HepG2 (cell line): Measurements from ENCODE around the gene NKAIN4. TPM values are rescaled to one million over a fixed set of nuclear protein-coding genes. Genes with fewer than 3 reads are reported as not detected.
A peak's percentile ranks its signal among the peaks of the same experiment; 100 is the strongest.

ENCODE experiments used
- ATAC-seq: fragments of 200-7000 bp; cut with Tn5 transposase; 3 replicates; pipeline ENCODE4 v1.9.1; 2020; ENCODE audit warnings: mild to moderate bottlenecking, moderate library complexity
- BruUV-seq: library from RNA; stranded (reverse); fragments of 400-500 nt; replicated peaks from 2 replicates; lab custom pipeline; 2021; lab: Mats Ljungman, UMichigan
- CTCF ChIA-PET: fragments of 300-600 bp; formaldehyde crosslinking; extraction: SDS; loops from one replicate; lab custom pipeline; 2021; ENCODE audit warnings: low total read pairs, inconsistent platforms, low intra/inter-chr PET ratio; lab: Yijun Ruan, JAX
- POLR2A ChIA-PET: fragments of 350-600 bp; sonication (Branson Sonifier 250); formaldehyde crosslinking; loops from one replicate; lab custom pipeline; 2020; ENCODE audit warnings: antibody characterized with exemption, inconsistent platforms; lab: Yijun Ruan, JAX
- DNase-seq: peaks from one replicate; pipeline ENCODE4 v3.0.0-alpha.2; 2015; ENCODE audit warnings: low spot score
- FAIRE-seq: peaks from 3 replicates; lab custom pipeline; 2011; peaks lifted over from hg19 to GRCh38; lab: Jason Lieb, UNC
- H2AFZ ChIP-seq: one replicate; pipeline ENCODE4 v1.6.1; 2011; ENCODE audit warnings: low read length, inconsistent platforms
- H3K27ac ChIP-seq: fragments of 300-600 bp; 3 replicates; pipeline ENCODE4 v1.8.0; 2011; ENCODE audit warnings: mixed run types, mild to moderate bottlenecking, mixed read lengths, low read length, inconsistent platforms; ENCODE audit not compliant: insufficient read depth; ENCODE audit errors: extremely low read length
- H3K27me3 ChIP-seq, 2 experiments: fragments of 200-600 bp in 1 of 2; 2 replicates in 1 of 2; 3 replicates in 1 of 2; pipeline versions ENCODE4 v1.6.0 to v1.8.0; 2011; ENCODE audit warnings: low read length in 2 of 2, mild to moderate bottlenecking in 2 of 2, moderate library complexity in 2 of 2, inconsistent platforms in 1 of 2; ENCODE audit not compliant: insufficient read depth in 2 of 2, control insufficient read depth in 1 of 2
- H3K36me3 ChIP-seq, 2 experiments: fragments of 200-600 bp in 1 of 2; replicated peaks in 1 of 2; 2 replicates in 1 of 2; 3 replicates in 1 of 2; pipeline versions ENCODE4 v1.5.1 to v1.8.0; 2011; ENCODE audit warnings: low read length in 2 of 2, inconsistent platforms in 1 of 2; ENCODE audit not compliant: insufficient read depth in 2 of 2, control insufficient read depth in 1 of 2
- H3K4me1 ChIP-seq: 2 replicates; pipeline ENCODE4 v1.5.1; 2012; ENCODE audit warnings: low read length, inconsistent platforms; ENCODE audit not compliant: insufficient read depth
- H3K4me2 ChIP-seq: 2 replicates; pipeline ENCODE4 v1.6.0; 2011; ENCODE audit warnings: low read depth, low read length, inconsistent platforms
- H3K4me3 ChIP-seq, 3 experiments: fragments of 200-600 bp in 1 of 3; sonication (generic), shearing (Covaris generic) in 1 of 3; replicated peaks in 1 of 3; 2 replicates each; pipeline ENCODE4 v1.5.1; 2011 to 2016; ENCODE audit warnings: low read length in 3 of 3, inconsistent platforms in 2 of 3, low read depth in 2 of 3, mild to moderate bottlenecking in 2 of 3, control low read depth in 1 of 3, mixed read lengths in 1 of 3; ENCODE audit not compliant: insufficient read depth in 1 of 3
- H3K79me2 ChIP-seq: one replicate; pipeline ENCODE4 v1.6.1; 2011; ENCODE audit warnings: low read length, inconsistent platforms; ENCODE audit not compliant: insufficient read depth
- H3K9ac ChIP-seq: 2 replicates; pipeline ENCODE4 v1.6.0; 2011; ENCODE audit warnings: mild to moderate bottlenecking, low read depth, low read length, inconsistent platforms; ENCODE audit not compliant: insufficient read depth
- H3K9me3 ChIP-seq: 2 replicates; pipeline ENCODE4 v1.5.1; 2012; ENCODE audit warnings: mild to moderate bottlenecking, low read length
- H4K20me1 ChIP-seq: 2 replicates; pipeline ENCODE4 v1.6.0; 2011; ENCODE audit warnings: inconsistent platforms, mild to moderate bottlenecking, low read length, moderate library complexity; ENCODE audit not compliant: insufficient read depth
- ATM ChIP-seq: fragments of 450-650 bp; IDR thresholded peaks from 2 replicates; pipeline ENCODE4 v1.7.1; 2017; ENCODE audit warnings: mild to moderate bottlenecking, borderline replicate concordance
- GABPA ChIP-seq, 2 experiments: IDR thresholded peaks; 2 replicates each; pipeline ENCODE4 v1.6.1; 2011 to 2016; ENCODE audit warnings: low read depth in 2 of 2, low read length in 1 of 2, missing biosample characterization in 1 of 2, missing genetic modification characterization in 1 of 2
- MAZ ChIP-seq, 2 experiments: sonication (generic) in 1 of 2; formaldehyde crosslinking in 1 of 2; IDR thresholded peaks; 2 replicates each; pipeline versions ENCODE4 v1.5.0 to v1.6.1; 2012 to 2020; ENCODE audit warnings: low read depth in 2 of 2, mild to moderate bottlenecking in 2 of 2, borderline replicate concordance in 1 of 2, improper control_type of control experiment in 1 of 2, low read length in 1 of 2, missing genetic modification reagents in 1 of 2, moderate library complexity in 1 of 2
- NRL ChIP-seq: sonication (generic); formaldehyde crosslinking; IDR thresholded peaks from 2 replicates; pipeline ENCODE4 v1.5.0; 2020; ENCODE audit warnings: missing genetic modification reagents, mild to moderate bottlenecking, moderate library complexity, borderline replicate concordance
- PCBP1 ChIP-seq: fragments of 200-400 bp; formaldehyde crosslinking; IDR thresholded peaks from 2 replicates; pipeline ENCODE4 v1.6.1; 2017; ENCODE audit warnings: mild to moderate bottlenecking, low read depth, low read length, borderline replicate concordance
- RARA ChIP-seq: IDR thresholded peaks from 2 replicates; pipeline ENCODE4 v1.6.1; 2016; ENCODE audit warnings: missing genetic modification reagents, missing compliant biosample characterization
- SPEN ChIP-seq: sonication (generic); formaldehyde crosslinking; IDR thresholded peaks from 2 replicates; pipeline ENCODE4 v1.5.1; 2020; ENCODE audit warnings: low read depth, mild to moderate bottlenecking, missing genetic modification reagents
- TFE3 ChIP-seq: IDR thresholded peaks from 2 replicates; pipeline ENCODE4 v1.6.1; 2016
- YEATS2 ChIP-seq: sonication (generic); formaldehyde crosslinking; IDR thresholded peaks from 2 replicates; pipeline ENCODE4 v1.4.0; 2020; ENCODE audit warnings: missing genetic modification reagents, borderline replicate concordance
- ZBTB21 ChIP-seq: sonication (generic); formaldehyde crosslinking; IDR thresholded peaks from 2 replicates; pipeline ENCODE4 v1.4.0; 2020; ENCODE audit warnings: missing genetic modification reagents
- ZSCAN25 ChIP-seq: sonication (generic); formaldehyde crosslinking; IDR thresholded peaks from 2 replicates; pipeline ENCODE4 v1.8.0; 2022; ENCODE audit warnings: mild to moderate bottlenecking, missing genetic modification reagents
- WGBS: methylation state at CpG from one replicate; pipeline ENCODE4 v1.1.6; 2017; ENCODE audit warnings: low lambda C conversion rate; 5-methylcytosine and 5-hydroxymethylcytosine counted together
- in situ Hi-C: cut with HindIII; loops from 2 replicates; pipeline ENCODE4 v1.10.0; 2017; ENCODE audit warnings: low pct_unique_long_range_greater_than_20kb; ENCODE audit not compliant: extremely low pct_ligation_motif_present
- intact Hi-C: fragments of 100-400 bp; cut with micrococcal nuclease; formaldehyde crosslinking; loops from one replicate; pipeline ENCODE4 v1.10.0; 2022; ENCODE audit not compliant: unreplicated experiment
- polyA plus RNA-seq, 8 experiments: library from polyadenylated mRNA; depleted of rRNA in 3 of 8; stranded (reverse) in 7 of 8; unstranded in 1 of 8; fragments of >200 nt; fragmentation: Illumina TruSeq in 4 of 8; extraction: Trizol in 4 of 8; gene quantifications; 2 replicates each; pipeline versions ENCODE4 v1.2.1 to v1.2.3, GENCODE V29; 2011 to 2016; ENCODE audit warnings: low read depth in 4 of 8, missing spikeins in 1 of 8, mixed read lengths in 1 of 8; ENCODE audit not compliant: insufficient read depth in 1 of 8
- total RNA-seq, 5 experiments: library from RNA; depleted of rRNA; stranded (reverse); fragments of >200 nt; fragmentation: Illumina TruSeq; extraction: Trizol; gene quantifications; 2 replicates each; pipeline ENCODE4 v1.2.3, GENCODE V29; 2016; ENCODE audit warnings: low read depth in 1 of 5

Gene NKAIN4
- total and polyA plus RNA-seq, 2 of the 13 experiments (the other 11 are each of a cell fraction or from before 2014, with no cell fraction given): not detected

GRCh38 chr20:63238514-63239125, 15.6 kb downstream of the NKAIN4 start (continued):
- TF ChIP-seq MAZ (IDR thresholded peaks at IDR 0.05; ENCODE audit: borderline replicate concordance, low read depth, low read length) (0 out of 2 replicates have a peak, but pooled peaks have one; percentile 25), MAZ (CRISPR knock-in tag; IDR thresholded peaks at IDR 0.05; ENCODE audit: low read depth) (no peak), ZBTB21 (CRISPR knock-in tag) (0 out of 2 replicates have a peak, but pooled peaks have one; percentile 25), ATM (no peak), ZSCAN25 (CRISPR knock-in tag) (peak; percentile 82), GABPA (IDR thresholded peaks at IDR 0.05; ENCODE audit: low read depth, low read length) (no peak), GABPA (CRISPR knock-in tag; IDR thresholded peaks at IDR 0.05; ENCODE audit: low read depth) (peak; percentile 45), TFE3 (CRISPR knock-in tag) (peak; percentile 50; the same call in 1 of the 2 replicates), RARA (CRISPR knock-in tag) (no peak), YEATS2 (CRISPR knock-in tag) (0 out of 2 replicates have a peak, but pooled peaks have one; percentile 24)

- H3K27ac ChIP-seq: no peak overlapping the region
Measured at GRCh38 chr20:63238031-63238430, 16.2 kb downstream of the NKAIN4 start.

More at GRCh38 chr20:63238031-63238430, 16.2 kb downstream of the NKAIN4 start:
- H3K4me1 ChIP-seq: peaks cover 41% of the 10 kb centered on the region
- in situ Hi-C loops (no loop called here), intact Hi-C loops (no loop called here)
- no peak for ATAC-seq
- H3K9me3 ChIP-seq: no peaks in the 10 kb centered on the region
- POLR2A ChIA-PET: no interaction called here
- no peak overlapping the region for H3K9ac ChIP-seq
- CTCF ChIA-PET: no interaction called here
- no peak for DNase-seq
- peaks cover 17 to 67% of the 10 kb centered on the region in 2 experiments; a peak in 4 of 5 replicates for H3K27me3 ChIP-seq
- no peaks in the 10 kb centered on the region for H3K79me2 ChIP-seq
- WGBS: 20% methylated on average over 4 of the region's 10 CpGs
- no peak overlapping the region; the same call in 1 of the 2 replicates for H3K4me2 ChIP-seq
- H2AFZ ChIP-seq: no peak overlapping the region
- H4K20me1 ChIP-seq: no peaks in the 10 kb centered on the region; the same call in 1 of the 2 replicates
- TF ChIP-seq SPEN (CRISPR knock-in tag) (no peak), NRL (0 out of 2 replicates have a peak, but pooled peaks have one; percentile 5), PCBP1 (0 out of 2 replicates have a peak, but pooled peaks have one; percentile 19)
- no peak overlapping the region for H3K4me3 ChIP-seq
- BruUV-seq: no TSS peak
- H3K36me3 ChIP-seq: no peaks in the 10 kb centered on the region
- FAIRE-seq: no peak
